Measurements from ENCODE around the gene ZNF106.

DNA sequence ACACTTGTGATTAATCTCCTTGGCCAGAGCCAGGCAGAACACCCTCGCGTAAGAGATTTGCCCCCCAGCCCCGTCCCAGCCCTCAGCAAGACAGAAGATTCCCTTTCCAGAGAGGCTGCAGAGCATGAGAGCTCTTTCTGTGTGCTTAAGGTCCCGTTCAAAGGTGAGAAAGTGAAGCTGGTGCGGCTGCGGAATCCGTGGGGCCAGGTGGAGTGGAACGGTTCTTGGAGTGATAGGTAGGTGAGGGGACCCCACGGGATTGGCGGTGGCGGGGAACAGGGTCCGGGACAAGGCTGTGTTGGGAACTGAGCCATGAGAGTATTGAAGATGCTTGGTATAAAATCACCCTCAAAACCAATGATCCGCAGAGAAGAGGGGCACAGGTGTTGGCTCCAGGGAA lies 96.8 kb downstream of the ZNF106 start:
- TF ChIP-seq, protein P1, sequence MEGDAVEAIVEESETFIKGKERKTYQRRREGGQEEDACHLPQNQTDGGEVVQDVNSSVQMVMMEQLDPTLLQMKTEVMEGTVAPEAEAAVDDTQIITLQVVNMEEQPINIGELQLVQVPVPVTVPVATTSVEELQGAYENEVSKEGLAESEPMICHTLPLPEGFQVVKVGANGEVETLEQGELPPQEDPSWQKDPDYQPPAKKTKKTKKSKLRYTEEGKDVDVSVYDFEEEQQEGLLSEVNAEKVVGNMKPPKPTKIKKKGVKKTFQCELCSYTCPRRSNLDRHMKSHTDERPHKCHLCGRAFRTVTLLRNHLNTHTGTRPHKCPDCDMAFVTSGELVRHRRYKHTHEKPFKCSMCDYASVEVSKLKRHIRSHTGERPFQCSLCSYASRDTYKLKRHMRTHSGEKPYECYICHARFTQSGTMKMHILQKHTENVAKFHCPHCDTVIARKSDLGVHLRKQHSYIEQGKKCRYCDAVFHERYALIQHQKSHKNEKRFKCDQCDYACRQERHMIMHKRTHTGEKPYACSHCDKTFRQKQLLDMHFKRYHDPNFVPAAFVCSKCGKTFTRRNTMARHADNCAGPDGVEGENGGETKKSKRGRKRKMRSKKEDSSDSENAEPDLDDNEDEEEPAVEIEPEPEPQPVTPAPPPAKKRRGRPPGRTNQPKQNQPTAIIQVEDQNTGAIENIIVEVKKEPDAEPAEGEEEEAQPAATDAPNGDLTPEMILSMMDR (IDR thresholded peaks at IDR 0.05), result no peak
- TF ChIP-seq POLR2A (IDR thresholded peaks at IDR 0.05) (no peak), POLR2AphosphoS5 (IDR thresholded peaks at IDR 0.05; ENCODE audit: insufficient read depth in 1 of 2, low read depth in 1 of 2) (no peak)

Data from vagina (tissue), 2 donors.